NT2/D1 (cell line): ENCODE data around the gene ATXN2.

Experiments used
- SUZ12 ChIP-seq: IDR thresholded peaks from 2 replicates; pipeline ENCODE4 v1.6.1; 2011; ENCODE audit not compliant: insufficient read length, insufficient read depth; ENCODE audit errors: extremely low read depth
- YY1 ChIP-seq: IDR thresholded peaks from 2 replicates; pipeline ENCODE4 v1.6.1; 2011; ENCODE audit not compliant: insufficient read length, insufficient read depth
- ZNF274 ChIP-seq: IDR thresholded peaks from 2 replicates; pipeline ENCODE4 v1.6.1; 2011; ENCODE audit warnings: mild to moderate bottlenecking, low read depth, low read length

- no peak for TF ChIP-seq YY1
- no peak for TF ChIP-seq SUZ12
- TF ChIP-seq ZNF274 = no peak
These were observed 164.3 kb downstream of the ATXN2 start for GRCh38 chr12:111434680-111435338.
